CD4-positive, alpha-beta T cell treated with Interferon alpha-2 for 1 hour (primary cell): Measurements from ENCODE around the gene PKN1.

Experiments
- DNase-seq, 2 donors: peaks; one replicate each; pipeline ENCODE4 v3.0.0-alpha.2; 2020 to 2022

PKN1 gene

DNA sequence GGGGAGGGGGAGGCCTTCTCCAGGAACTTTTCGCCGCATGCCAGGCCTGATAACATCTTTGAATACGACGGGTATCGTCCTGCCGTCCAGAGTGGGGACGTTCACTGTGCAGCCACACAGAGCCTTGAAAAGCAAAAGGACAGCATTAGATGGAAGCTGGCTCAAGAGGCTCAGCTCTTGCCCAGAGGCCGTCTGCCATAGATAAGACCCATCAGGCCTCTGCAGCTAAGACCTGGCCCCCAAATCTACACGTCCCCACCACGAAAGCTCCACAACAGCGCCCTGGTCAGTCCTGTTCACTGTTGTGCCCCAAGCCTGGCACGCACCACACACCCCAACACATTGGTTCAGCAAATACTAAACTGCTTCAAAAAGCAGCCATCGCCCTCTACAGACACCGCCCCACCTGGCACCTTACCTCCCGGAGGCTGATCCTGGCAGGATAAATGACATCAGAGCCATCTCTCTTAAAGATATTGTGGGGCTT lies 83.0 kb downstream of the PKN1 start:
- peak in 1 of 2 donors; percentile 28 for DNase-seq

DNA sequence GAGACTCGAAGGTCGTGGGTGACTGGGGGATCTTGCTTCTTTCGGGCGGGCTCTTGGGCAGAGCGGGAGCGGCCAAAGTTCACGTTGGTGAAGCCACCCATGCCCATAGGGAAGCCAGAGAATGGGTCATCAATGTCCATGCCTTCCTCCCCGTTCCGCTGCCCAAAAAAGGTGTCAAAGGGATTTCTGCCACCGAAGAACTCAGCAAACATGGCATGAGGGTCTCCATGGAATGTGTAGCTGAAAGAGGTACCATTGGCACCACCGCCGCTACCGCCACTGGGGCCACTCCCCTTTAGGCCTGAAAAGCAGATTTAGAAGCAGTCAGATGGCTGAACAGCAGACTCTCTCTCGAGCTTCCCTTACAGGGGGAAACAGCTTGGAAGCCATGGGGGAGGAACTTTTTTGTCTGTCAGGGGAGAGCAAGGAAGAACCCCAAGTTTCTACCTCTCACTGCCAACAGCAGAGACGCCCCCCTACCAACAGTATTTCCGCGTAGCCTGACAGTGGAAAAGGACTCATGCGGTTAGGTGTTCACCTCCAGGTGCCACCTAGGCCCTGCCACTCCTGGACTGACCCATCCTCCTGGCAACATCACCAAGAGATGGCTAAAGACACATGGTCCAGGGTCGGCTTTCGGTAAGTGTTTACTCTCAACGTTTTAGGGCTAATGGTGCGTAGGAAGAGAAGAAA lies 83.8 kb downstream of the PKN1 start:
- peak; percentile 12 to 48 for DNase-seq

DNA sequence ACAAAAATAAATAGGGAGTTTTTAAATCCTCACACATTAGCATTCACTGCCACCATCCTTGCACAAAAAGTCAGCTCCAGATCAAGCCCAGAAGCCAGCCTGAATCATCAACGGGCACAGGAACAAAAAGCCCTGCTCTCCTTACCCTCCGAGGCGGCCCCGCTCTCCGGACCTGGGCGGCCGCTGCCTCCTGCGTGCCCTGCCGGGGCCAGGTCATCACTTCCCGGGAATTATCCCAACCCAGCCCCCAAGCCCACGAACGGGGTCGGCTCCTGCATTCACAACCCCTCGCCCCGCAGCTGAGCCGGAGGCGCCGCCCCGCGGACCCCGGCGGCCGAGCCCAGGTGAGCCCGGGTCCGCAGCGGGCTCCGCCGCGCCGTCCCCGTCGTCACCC lies 84.3 kb downstream of the PKN1 start:
- no peak for DNase-seq

DNA sequence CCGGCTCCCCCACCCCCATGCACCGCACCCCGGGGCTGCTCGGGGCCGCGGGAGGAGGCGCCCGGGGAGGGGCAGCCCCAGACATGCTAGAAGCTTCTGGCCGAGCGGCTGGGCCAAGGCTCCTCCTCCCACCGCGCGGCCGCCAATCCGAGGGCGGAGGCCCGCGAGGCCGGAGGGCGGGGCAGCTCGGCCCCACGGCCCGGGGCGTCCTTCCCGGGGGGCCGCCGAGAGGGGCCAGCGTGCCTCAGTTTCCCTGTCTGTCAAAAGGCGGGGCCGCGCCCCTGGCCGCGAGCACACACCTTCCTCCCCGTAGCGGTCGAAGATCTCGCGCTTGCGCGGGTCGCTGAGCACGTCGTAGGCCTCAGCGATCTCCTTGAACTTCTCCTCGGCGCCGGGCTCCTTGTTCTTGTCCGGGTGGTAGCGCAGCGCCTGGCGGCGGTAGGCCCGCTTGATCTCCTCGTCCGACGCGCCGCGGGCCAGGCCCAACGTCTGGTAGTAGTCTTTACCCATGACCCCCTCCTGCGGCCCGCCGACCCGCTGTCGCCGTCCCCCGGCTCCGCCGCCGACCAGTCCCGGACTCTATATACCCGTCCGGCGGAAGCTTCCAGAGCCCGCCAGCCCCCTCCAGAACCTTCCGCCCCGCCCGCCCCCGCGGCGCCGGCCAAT lies 84.9 kb downstream of the PKN1 start, which contains the start of gene DNAJB1:
TSS of gene DNAJB1 (minus strand) at position 558 of the 666 bp plus-strand sequence. CDS start at position 510, 48 bp downstream.
- peak; percentile 72 to 82 for DNase-seq

DNA sequence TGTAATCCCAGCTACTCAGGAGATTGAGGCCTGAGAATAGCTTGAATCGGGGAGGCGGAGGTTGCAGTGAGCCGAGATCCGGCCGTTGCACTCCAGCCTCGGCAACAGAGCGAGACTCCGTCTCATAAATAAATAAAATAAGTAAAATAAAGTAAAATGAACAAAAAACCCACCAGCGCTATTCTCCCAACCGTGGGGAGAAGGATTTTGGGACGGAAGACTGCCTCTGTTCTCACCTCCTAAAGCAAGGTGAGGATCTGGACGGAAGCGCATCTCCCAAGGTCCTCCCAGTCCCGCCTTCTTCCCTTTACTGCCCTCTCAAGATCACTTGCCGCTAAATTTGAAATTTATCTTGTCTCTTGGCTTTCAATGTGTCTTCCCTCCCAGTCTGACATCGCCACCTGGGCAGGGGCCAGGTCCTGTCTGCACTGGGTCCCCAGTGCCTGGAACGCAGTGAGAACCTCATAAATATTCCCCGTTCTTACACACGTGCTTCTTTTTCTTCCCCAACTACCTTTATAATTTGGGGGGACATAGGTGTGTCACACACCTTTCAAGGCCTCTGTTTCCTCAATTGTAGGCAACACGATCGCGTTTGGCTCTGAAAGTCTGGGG lies 86.2 kb downstream of the PKN1 start:
- no peak for DNase-seq

DNA sequence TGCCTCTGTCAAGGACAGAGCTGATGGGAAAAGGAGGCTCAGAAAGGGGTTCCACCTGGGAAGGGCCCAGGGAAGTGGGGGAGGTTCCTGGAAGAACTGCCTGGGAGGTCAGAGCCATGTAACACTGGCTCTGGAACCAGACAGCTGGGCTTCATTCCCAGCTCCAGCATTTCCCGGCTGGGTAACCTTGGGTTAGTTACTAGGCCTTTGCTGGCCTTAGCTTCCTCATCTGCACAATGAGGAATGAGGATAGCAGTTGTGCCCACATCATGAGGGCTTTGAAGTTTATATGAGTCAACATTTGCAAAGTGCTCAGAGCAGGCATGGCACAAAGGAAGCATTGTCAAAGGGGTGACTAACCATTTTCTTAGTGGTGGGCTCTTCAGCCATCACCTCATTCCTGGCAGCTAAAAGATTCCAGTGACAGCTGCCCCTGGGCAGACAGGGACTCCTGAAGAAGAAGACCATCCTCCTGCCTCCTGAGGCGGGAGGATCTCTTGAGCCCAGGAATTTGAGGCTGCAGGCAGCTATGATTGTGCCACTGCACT lies 86.8 kb downstream of the PKN1 start:
- DNase-seq: no peak

DNA sequence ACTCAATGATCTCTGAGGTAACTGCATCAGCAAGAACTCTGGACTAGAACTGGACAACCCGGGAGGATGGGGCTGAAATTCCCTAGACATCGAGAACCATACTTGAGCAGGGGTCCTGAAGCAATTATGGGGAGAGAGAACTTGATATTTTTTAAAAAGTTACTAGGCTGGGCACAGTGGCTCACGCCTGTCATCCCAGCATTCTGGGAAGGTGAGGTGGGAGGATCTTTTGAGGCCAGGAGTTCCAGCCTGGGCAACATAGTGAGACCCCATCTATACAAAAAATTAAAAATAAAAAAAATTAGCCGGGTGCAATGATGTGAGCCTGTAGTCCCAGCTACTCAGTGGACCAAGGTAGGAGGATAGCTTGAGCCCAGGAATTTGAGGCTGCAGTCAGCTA lies 87.4 kb downstream of the PKN1 start:
- DNase-seq: no peak
